Skeletal muscle tissue (tissue), 4 donors: Measurements from ENCODE around the gene ASIC4. TPM values are rescaled to one million over a fixed set of nuclear protein-coding genes. Genes with fewer than 3 reads are reported as not detected.

Source experiments
- H3K27ac ChIP-seq: one replicate; pipeline ENCODE4 v1.7.0; 2013; ENCODE audit warnings: mild to moderate bottlenecking, low read depth, low read length, inconsistent platforms
- H3K27me3 ChIP-seq, 3 donors: one replicate each; pipeline ENCODE4 v1.7.0; 2013; ENCODE audit warnings: low read length in 3 of 3; ENCODE audit not compliant: control insufficient read depth in 3 of 3, insufficient read depth in 3 of 3
- H3K36me3 ChIP-seq, 3 donors: one replicate each; pipeline ENCODE4 v1.7.0; 2013; ENCODE audit warnings: low read length in 3 of 3; ENCODE audit not compliant: control insufficient read depth in 3 of 3, insufficient read depth in 3 of 3
- H3K4me1 ChIP-seq, 3 donors: one replicate each; pipeline ENCODE4 v1.7.0; 2013; ENCODE audit warnings: low read length in 3 of 3, mild to moderate bottlenecking in 3 of 3; ENCODE audit not compliant: control insufficient read depth in 3 of 3, insufficient read depth in 3 of 3
- H3K4me3 ChIP-seq, 3 donors: one replicate each; pipeline ENCODE4 v1.7.0; 2013; ENCODE audit warnings: low read length in 3 of 3
- H3K9ac ChIP-seq, 3 donors: one replicate each; pipeline ENCODE4 v1.7.0; 2013; ENCODE audit warnings: low read length in 3 of 3, mild to moderate bottlenecking in 3 of 3, moderate library complexity in 2 of 3, low read depth in 1 of 3
- H3K9me3 ChIP-seq, 3 donors: one replicate each; pipeline ENCODE4 v1.7.0; 2013; ENCODE audit warnings: low read length in 3 of 3; ENCODE audit not compliant: control insufficient read depth in 3 of 3
- total RNA-seq: library from RNA; depleted of rRNA; stranded (reverse); fragments of >200 nt; gene quantifications from one replicate; pipeline ENCODE4 v1.2.3, GENCODE V29; 2014
- donor health status: Osteomylitis.

The ASIC4 gene
- total RNA-seq, 1 donor from 2014 or later = not detected

DNA sequence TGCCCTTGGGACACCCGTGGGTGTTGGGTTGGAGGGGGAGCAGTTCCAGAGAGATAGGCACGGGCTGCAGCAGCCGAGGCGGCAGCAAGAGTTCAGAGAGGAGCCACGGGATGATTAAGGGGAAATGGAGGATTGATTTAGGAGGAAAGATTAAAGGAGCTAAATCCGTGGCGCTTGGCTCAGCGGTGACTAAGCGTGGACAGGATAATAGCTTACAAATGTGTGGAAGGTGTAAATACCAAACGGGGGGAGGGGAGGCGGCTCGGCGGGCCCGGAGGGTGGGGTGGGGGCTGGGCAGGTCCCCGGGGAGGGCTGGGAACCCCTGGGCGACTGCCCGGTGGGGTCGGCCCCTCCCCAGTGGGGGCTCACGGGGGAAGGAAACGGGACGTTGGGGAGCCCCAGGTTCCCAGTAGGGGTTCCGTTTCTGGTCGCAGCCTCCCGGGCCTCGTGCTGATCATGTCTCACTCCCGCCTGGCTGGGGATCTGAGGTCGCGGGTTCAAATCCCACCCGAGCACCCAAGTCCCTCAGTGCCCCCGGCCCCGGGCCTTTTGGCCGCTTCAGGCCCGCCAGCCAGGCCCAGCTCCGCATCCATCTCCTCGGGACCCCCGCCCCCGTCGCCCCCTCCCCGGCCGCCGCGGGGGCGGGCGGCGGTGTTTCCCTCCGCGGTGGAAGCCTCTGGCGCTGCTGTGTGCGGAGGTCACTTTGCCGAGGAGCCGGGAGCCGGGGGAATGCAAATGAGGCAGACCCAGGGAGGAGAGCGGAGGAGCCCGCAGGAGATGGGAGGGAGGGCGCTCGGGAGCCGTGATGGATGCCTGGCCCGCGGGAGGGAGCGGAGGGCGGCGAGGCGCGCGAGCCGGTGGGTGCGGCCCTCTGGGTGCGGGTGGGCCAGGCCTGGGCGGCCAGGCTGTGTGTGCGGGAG, 8.1 kb downstream of the ASIC4 start:
- H3K27ac ChIP-seq = no peak overlapping the region
- H3K4me3 ChIP-seq = no peak overlapping the region
- peaks cover 5 to 15% (median 13%) of the 10 kb centered on the region in 3 donors for H3K4me1 ChIP-seq
- no peaks in the 10 kb centered on the region for H3K36me3 ChIP-seq
- H3K27me3 ChIP-seq = peaks cover 29 to 44% (median 30%) of the 10 kb centered on the region in 3 donors
- H3K9ac ChIP-seq = no peak overlapping the region
- no peaks in the 10 kb centered on the region for H3K9me3 ChIP-seq

DNA sequence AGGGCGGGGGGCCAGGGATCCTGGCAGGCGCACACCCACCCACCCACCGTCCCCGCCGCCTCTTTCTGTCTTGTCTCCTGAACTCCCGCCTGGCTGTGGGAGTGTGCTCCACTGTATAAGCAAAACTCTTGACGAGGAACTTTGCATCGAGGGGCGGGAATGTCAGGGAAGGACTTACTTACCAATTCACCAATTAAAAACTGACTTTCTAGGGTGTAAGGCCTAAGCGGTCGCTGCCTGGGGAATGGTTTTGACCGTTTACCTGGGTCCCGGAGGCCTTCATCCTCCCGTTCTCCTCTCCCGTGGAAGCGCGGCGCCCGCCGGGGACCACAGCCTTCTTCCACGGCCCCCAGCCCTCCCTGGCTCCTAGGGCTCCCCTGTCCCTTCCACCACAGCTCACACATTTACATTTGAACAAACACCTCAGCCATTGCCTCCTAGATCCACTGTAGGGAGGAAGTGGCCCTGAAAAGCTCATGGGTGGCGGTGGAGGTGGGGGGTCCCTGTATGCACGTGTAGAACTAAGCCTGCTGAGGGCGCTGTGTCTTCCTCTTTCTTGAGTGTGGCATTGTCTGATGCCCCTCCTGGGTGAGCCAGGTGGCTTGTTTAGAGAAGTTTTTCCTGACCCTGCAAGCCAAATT, 8.9 kb downstream of the ASIC4 start:
- no peaks in the 10 kb centered on the region for H3K36me3 ChIP-seq
- peaks cover 5 to 15% (median 13%) of the 10 kb centered on the region in 3 donors for H3K4me1 ChIP-seq
- no peak overlapping the region for H3K27ac ChIP-seq
- H3K9ac ChIP-seq = peak overlapping the region in 1 of 3 donors; percentile 45
- peaks cover 31 to 49% (median 32%) of the 10 kb centered on the region in 3 donors for H3K27me3 ChIP-seq
- H3K9me3 ChIP-seq = no peaks in the 10 kb centered on the region
- no peak overlapping the region for H3K4me3 ChIP-seq

DNA sequence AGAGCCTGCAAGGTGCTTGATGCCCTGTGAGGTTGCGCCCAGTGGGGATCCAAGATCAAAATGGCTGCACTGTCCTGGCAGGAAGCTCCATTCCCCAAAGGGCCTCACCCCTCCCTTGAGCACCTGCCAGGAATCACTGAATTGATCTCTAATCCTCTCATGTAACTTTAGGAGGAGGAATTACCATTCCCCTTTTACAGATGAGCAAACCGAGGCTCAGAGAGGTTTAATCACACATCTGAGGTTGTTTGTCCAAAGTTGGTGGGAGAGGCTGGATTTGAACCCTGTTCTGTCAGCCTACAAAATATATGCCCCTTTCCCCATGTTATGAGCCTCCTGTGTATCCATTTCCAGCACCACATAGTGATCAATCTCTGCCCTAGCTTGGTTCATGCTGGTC, 10.5 kb downstream of the ASIC4 start:
- no peak overlapping the region for H3K27ac ChIP-seq
- no peaks in the 10 kb centered on the region for H3K36me3 ChIP-seq
- no peaks in the 10 kb centered on the region for H3K9me3 ChIP-seq
- H3K9ac ChIP-seq = no peak overlapping the region
- no peak overlapping the region for H3K4me3 ChIP-seq
- peaks cover 43 to 58% (median 44%) of the 10 kb centered on the region in 3 donors for H3K27me3 ChIP-seq
- peaks cover 4 to 15% (median 11%) of the 10 kb centered on the region in 3 donors for H3K4me1 ChIP-seq

DNA sequence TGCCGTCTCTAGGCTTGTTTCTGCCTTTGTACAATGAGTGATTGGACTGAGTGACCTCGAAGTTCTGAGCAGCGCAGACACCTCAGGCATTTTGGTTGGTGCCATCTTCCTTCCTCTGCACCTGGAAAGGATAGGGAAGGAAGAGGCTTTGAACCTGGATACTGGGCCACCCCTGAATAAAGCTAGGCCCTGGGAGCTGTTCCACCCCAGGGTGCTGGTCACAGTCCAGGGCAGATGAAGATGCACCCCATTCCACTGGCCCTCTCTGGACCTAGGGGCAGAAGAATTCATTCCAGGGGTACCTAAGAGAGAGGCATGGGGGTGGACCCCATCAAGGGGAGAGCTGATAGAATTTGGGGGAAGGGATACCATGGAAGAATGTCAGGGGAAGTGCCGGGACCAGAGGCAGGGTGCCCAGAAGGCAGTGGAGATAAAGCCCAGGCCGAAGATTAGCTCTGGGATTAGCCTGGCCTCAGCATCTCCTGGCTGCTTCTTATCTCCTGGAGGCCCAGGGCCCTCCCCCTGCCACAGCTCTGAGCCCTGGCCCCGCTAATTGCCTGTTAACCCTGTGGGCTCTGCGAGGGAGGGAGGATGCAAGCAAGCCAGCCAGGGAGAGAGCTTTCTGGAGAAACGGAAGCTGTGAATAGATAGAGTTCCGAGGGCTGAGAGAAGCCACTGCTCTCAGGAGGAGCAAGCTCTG, 11.4 kb downstream of the ASIC4 start:
- no peaks in the 10 kb centered on the region for H3K9me3 ChIP-seq
- H3K27me3 ChIP-seq = peaks cover 43 to 58% (median 43%) of the 10 kb centered on the region in 3 donors
- no peak overlapping the region for H3K4me3 ChIP-seq
- H3K27ac ChIP-seq = no peak overlapping the region
- H3K36me3 ChIP-seq = no peaks in the 10 kb centered on the region
- peaks cover 7 to 21% (median 18%) of the 10 kb centered on the region in 3 donors for H3K4me1 ChIP-seq
- no peak overlapping the region for H3K9ac ChIP-seq

DNA sequence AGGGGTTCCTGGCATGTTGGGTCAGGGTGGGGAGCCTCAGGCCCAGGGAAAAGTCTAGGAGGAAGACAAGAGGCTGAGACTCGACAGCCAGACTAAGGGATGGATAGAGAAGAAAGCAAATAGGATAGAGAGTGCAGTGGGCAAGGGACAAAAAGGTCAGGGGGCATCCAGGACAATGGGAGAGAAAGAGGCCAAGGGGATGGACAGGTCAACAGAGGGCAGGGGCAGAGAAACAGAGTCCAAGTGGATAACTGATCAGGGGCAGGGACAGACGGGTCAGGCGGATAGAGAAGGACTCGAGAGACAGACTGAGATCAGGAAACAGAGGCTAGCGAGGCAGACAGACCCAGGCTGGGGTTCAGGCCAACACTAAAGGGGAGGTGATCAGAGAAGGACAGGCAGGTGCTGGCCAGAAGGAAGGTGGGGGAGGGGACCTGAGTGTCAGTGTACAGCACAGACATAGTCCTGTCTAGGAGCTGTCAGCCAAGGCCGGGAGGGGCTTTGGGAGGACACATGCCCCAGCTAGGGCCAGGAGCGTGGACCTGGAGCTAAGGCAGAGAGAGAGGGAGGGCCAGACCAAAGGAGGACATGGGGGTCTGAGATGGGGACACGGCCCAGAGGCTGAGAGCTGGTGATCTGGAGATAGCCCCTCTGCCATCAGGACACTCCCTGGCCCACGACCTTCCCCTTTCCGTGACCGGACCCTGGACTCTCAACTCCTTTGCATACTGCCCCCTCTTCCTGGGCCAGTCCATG, 12.2 kb downstream of the ASIC4 start:
- Histone ChIP-seq H3K9me3 (no peaks in the 10 kb centered on the region), H3K4me1 (peaks cover 7 to 18% (median 15%) of the 10 kb centered on the region in 3 donors), H3K27ac (no peak overlapping the region), H3K9ac (no peak overlapping the region), H3K27me3 (peaks cover 40 to 54% (median 43%) of the 10 kb centered on the region in 3 donors), H3K36me3 (no peaks in the 10 kb centered on the region), H3K4me3 (no peak overlapping the region)

DNA sequence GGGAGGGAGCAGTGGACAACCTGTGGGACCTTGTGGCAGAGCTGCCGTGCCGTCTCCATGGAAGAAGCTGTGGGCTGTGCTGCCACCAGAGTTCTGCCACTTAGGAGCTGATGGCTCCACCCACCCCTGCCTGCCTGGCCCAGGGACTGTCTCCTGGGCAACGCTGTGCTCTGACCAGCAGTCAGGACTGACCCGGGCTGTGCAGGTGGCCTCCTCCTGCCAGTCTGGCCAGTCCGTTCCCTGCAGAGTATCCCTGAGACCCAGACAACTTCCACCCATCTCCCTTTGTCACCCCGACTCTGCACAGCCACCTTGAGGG, 12.8 kb downstream of the ASIC4 start:
- Histone ChIP-seq H3K4me3 (no peak overlapping the region), H3K27me3 (peaks cover 35 to 53% (median 39%) of the 10 kb centered on the region in 3 donors), H3K9ac (no peak overlapping the region), H3K9me3 (no peaks in the 10 kb centered on the region), H3K4me1 (peaks cover 7 to 17% (median 15%) of the 10 kb centered on the region in 3 donors), H3K27ac (no peak overlapping the region), H3K36me3 (no peaks in the 10 kb centered on the region)

DNA sequence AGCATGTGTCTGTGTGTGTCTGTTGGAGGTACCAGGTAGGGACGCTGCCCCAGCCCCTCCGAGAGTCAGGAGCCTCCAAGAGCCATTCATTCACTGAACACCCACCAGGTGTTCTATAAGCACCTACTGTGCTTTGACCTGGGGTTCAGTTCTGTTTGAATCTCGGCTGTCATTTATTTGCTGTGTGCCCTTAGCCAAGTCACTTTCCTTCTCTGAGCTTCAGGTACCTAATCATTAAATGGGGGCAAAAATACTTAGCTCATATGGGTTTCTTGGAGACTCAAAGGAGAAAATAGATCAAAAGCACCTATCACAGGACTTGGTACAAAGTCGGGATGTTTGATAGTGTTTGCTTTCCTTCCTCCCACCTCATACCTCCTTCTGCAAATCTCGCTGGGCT, 13.2 kb downstream of the ASIC4 start:
- Histone ChIP-seq H3K4me3 (no peak overlapping the region), H3K4me1 (peaks cover 7 to 17% (median 15%) of the 10 kb centered on the region in 3 donors), H3K9me3 (no peaks in the 10 kb centered on the region), H3K36me3 (no peaks in the 10 kb centered on the region), H3K9ac (no peak overlapping the region), H3K27ac (no peak overlapping the region), H3K27me3 (peaks cover 39 to 57% (median 39%) of the 10 kb centered on the region in 3 donors)

DNA sequence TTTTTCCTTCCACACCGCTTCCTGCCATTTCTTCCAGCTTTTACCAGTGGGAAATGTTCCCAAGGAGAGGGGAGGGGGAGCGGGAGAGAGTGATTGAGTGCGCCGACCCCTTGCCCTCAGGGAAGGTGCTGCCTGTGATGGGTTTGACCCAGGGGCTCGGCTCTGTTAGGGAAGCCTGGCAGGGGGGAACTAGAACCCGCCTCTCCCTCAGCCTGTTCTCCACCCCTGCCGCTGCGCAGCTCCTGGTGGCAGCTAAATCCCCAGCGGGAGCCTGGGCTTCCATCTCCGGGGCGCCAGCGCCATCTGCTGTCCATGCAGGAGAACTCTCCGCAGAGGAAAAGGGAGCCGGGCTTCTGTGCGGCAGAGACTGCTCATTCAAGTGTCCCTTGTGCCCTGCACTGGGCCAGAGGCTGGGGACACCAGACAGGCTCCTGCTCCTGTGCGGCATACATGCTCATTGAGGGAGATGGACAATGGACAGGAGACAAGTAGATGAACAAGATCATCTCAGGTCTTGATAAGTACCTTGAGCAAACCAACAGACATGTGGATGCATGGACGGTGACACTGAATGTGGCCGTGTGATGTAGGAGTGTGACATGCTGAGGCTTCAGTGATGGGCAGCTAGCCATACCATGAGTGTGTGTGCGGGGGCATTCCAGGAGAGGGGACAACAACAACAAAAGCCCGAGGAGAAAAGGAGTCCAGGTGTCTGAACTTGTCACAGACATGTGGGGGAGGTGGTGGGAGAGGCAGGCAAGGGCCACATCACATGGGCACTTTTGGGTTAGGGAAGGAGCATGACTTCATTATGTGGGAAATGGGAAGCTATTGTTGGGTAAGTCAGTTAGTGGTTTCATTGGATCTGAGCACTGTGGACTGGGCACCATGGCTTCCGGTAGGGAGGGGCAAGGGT, 16.0 kb downstream of the ASIC4 start:
- no peaks in the 10 kb centered on the region for H3K36me3 ChIP-seq
- no peak overlapping the region for H3K27ac ChIP-seq
- peaks cover 22 to 42% (median 35%) of the 10 kb centered on the region in 3 donors for H3K27me3 ChIP-seq
- H3K4me1 ChIP-seq = peaks cover 7 to 17% (median 15%) of the 10 kb centered on the region in 3 donors
- peak overlapping the region in 2 of 3 donors; percentile 15 to 36 for H3K4me3 ChIP-seq
- peak overlapping the region in 2 of 3 donors; percentile 16 to 41 for H3K9ac ChIP-seq
- no peaks in the 10 kb centered on the region for H3K9me3 ChIP-seq
